Measurements from ENCODE around the gene ESRP2. TPM values are rescaled to one million over a fixed set of nuclear protein-coding genes. Genes with fewer than 3 reads are reported as not detected.

ESRP2 gene
- total and polyA plus RNA-seq, 8 donors = 19.8 to 184 (median 35.9) TPM

DNA sequence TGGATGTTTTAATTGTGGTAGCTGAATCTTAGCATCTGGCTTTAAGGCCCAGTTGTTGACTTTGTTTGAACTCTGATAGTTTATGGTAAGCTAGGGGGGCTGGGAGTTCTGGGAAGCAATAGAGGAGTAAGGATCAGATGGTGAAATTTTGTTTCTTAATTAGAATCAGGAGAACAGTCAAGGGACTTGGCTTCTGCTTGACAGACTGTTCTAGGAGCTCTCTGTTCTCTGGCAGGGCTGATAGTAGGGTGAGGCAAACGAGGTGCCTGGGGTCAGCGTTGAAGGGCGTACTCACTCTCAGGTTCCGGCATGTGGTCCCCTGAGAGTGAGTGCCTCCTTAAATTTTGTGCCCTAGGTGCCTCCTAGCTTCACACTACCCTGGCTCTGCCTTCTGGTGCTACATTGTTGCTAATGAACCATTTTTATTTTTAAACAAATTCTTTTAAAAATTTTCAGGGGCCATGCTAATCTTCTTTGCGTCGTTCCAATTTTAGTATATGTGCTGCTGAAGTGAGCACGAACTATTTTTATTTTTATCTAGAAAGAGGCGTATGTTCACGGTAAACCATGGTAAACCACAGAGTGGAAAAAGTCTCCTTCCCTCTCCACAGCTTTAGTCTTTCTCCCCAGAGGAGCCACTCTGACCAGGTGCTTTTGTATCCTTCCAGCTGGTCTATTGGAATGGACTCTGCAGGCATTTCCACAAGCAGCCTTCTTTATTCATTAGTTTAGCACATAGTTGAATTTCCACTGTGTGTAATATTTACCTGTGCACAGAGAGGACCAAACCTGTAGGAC lies 48.1 kb upstream of the ESRP2 start:
- Histone ChIP-seq H3K9me3 (no peaks in the 10 kb centered on the region), H3K4me3 (no peak overlapping the region), H3K27ac (peak overlapping the region in 3 of 5 donors; percentile 10 to 63 (median 49)), H3K36me3 (peaks cover 0 to 40% (median 30%) of the 10 kb centered on the region in 4 donors), H3K4me1 (peaks cover 19 to 57% (median 30%) of the 10 kb centered on the region in 4 donors), H3K27me3 (no peaks in the 10 kb centered on the region)
- DNase-seq = no peak
- TF ChIP-seq POLR2AphosphoS5 (IDR thresholded peaks at IDR 0.05) (peak in 1 of 3 donors; percentile 1), EP300 (IDR thresholded peaks at IDR 0.05) (no peak)
- intact Hi-C loops (cut with DNase I; ENCODE audit: low total_unique reads) = no loop called here
- 57 to 76% (median 66%) methylated on average over 9 of the region's 9 CpGs for WGBS, 5 donors

DNA sequence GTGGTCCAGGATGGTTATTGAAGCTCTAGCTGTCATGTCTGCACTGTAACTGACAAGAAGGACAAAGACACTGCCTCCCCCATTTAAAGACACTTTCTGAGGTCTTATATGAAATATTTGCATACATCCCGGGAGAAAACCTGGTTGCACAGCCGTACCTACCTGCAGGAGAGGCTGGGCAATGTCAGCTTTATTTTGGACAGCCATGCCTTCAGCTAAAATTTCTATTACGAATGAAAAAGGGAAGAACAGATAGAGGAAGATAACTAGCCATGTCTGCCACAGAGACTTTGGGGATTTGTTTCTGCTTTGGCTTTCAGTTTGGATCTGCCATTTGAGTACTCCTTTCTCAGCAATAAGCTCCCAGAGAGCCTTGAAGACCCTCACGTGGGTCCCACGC lies 47.4 kb upstream of the ESRP2 start:
- no peak for TF ChIP-seq CTCF (IDR thresholded peaks at IDR 0.05)
- TF ChIP-seq POLR2AphosphoS5 (IDR thresholded peaks at IDR 0.05) = no peak
- no peak for TF ChIP-seq EP300 (IDR thresholded peaks at IDR 0.05)
- TF ChIP-seq POLR2A (IDR thresholded peaks at IDR 0.05) = no peak
- no peaks in the 10 kb centered on the region for H3K9me3 ChIP-seq
- peaks cover 18 to 55% (median 30%) of the 10 kb centered on the region in 4 donors for H3K4me1 ChIP-seq
- peak overlapping the region in 3 of 5 donors; percentile 2 to 63 (median 49) for H3K27ac ChIP-seq
- intact Hi-C loops (cut with DNase I; ENCODE audit: low total_unique reads) = no loop called here
- peaks cover 0 to 39% (median 30%) of the 10 kb centered on the region in 4 donors for H3K36me3 ChIP-seq
- 66 to 73% (median 67%) methylated on average over 5 of the region's 5 CpGs for WGBS, 5 donors
- no peaks in the 10 kb centered on the region for H3K27me3 ChIP-seq
- no peak overlapping the region for H3K4me3 ChIP-seq
- no peak for DNase-seq

- Histone ChIP-seq H3K27ac (no peak overlapping the region), H3K27me3 (no peaks in the 10 kb centered on the region), H3K4me1 (peaks cover 5 to 44% (median 23%) of the 10 kb centered on the region in 4 donors), H3K36me3 (peaks cover 0 to 32% (median 21%) of the 10 kb centered on the region in 4 donors), H3K9me3 (no peaks in the 10 kb centered on the region), H3K4me3 (no peak overlapping the region)
- DNase-seq = no peak
- 72 to 95% (median 91%) methylated on average over 4 of the region's 4 CpGs for WGBS, 5 donors
- intact Hi-C loops (cut with DNase I; ENCODE audit: low total_unique reads) = no loop called here
- TF ChIP-seq POLR2A (IDR thresholded peaks at IDR 0.05) (no peak), EP300 (IDR thresholded peaks at IDR 0.05) (no peak), POLR2AphosphoS5 (IDR thresholded peaks at IDR 0.05) (no peak), CTCF (IDR thresholded peaks at IDR 0.05) (no peak)
These were observed 46.1 kb upstream of the ESRP2 start for GRCh38 chr16:68282064-68282452.

DNA sequence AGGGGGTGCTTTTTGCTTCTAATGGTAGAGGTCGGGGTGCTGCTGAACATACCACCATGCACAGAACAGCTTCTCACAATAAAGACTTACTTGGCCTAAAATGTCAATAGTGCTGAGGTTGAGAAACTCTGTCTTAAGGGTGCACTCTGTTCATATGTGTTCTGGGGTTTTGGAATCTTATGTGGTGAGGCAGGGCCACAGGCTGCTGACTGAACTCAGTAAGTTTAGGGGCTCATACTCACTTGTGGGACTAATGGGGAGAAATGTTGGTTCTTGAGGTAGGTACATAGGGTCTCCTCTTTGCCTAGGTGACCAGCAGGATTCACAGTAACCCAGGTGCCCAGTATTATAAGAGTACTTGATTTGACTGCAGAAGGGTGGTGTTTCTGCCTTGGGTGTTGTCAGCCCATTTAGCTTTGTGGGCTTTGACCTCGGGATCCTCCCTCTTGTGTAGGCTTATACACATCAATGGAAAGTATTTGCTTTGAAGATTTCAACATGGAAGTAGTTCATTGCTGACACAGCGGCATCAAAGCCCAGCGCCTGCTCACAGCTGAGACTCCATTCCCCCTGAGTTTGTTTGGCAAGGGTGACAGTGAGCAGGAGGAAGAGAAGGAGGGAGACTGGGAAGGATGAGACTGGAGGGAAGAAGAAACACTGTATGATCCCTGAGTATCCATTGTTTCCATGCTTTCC lies 45.6 kb upstream of the ESRP2 start:
- no peaks in the 10 kb centered on the region for H3K27me3 ChIP-seq
- H3K4me3 ChIP-seq = no peak overlapping the region
- WGBS, 5 donors = 83 to 98% (median 91%) methylated on average over 4 of the region's 4 CpGs
- intact Hi-C loops (cut with DNase I; ENCODE audit: low total_unique reads) = no loop called here
- no peak for DNase-seq
- peaks cover 0 to 28% (median 20%) of the 10 kb centered on the region in 4 donors for H3K36me3 ChIP-seq
- no peak for TF ChIP-seq CTCF (IDR thresholded peaks at IDR 0.05)
- no peak for TF ChIP-seq POLR2AphosphoS5 (IDR thresholded peaks at IDR 0.05)
- TF ChIP-seq EP300 (IDR thresholded peaks at IDR 0.05) = no peak
- TF ChIP-seq POLR2A (IDR thresholded peaks at IDR 0.05) = no peak
- no peaks in the 10 kb centered on the region for H3K9me3 ChIP-seq
- H3K27ac ChIP-seq = no peak overlapping the region
- H3K4me1 ChIP-seq = peaks cover 2 to 44% (median 26%) of the 10 kb centered on the region in 4 donors

All from stomach (tissue), 9 donors.